PFSK-1 (cell line): Measurements from ENCODE around the gene UBAC2.

Experiments used
- FOXP2 ChIP-seq: optimal IDR thresholded peaks from 2 replicates; pipeline ENCODE3; 2011; ENCODE audit warnings: borderline replicate concordance, control low read depth, inconsistent platforms; ENCODE audit not compliant: insufficient read depth; ENCODE audit errors: extremely low read length, extremely low read depth
- POLR2AphosphoS5 ChIP-seq: IDR thresholded peaks from 2 replicates; pipeline ENCODE4 v1.6.1; 2012; ENCODE audit warnings: low read depth, mild to moderate bottlenecking, control low read depth, low read length, moderate library complexity
- SIN3A ChIP-seq: IDR thresholded peaks from 2 replicates; pipeline ENCODE4 v1.6.1; 2012; ENCODE audit warnings: mild to moderate bottlenecking, low read length, moderate library complexity, borderline replicate concordance; ENCODE audit not compliant: insufficient read depth
- TAF1 ChIP-seq: IDR thresholded peaks from 2 replicates; pipeline ENCODE4 v1.6.1; 2012; ENCODE audit warnings: low read length, control low read depth, borderline replicate concordance; ENCODE audit not compliant: insufficient read depth
- TF ChIP-seq, protein P1 (sequence below), 2 experiments: IDR thresholded peaks; 2 replicates each; pipeline versions ENCODE4 v1.6.1 to v1.8.0; 2011 to 2012; ENCODE audit warnings: low read depth in 2 of 2, low read length in 2 of 2, control low read depth in 1 of 2, inconsistent platforms in 1 of 2, mild to moderate bottlenecking in 1 of 2, moderate library complexity in 1 of 2; ENCODE audit not compliant: insufficient read depth in 1 of 2

DNA sequence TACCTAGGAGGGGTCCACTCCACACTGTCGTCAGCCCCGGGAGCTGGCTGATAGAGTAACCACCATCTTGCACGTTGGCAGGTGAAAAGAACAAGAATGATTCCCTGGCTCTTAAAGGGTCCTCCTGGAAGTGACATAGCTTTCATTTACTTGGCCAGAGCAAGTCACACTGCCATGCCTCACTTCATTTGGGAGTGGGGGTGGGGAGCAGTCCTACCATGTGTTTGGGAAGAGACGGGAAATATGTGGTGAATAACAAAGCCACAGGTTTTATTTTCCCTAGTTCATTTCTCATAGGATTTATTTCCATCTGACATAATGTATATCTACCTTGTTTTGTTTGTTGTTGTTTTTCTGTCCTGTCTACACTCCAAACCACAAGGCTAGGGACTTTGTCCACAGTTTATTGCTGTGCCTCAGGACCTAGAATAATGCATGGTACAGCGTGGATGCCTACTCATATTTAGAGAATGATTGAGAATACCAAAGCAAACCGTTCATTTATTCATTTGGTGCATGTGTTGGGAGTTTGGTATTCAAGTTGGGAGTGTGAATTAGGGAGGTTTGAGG, 26.8 kb downstream of the UBAC2 start:
- no peak for TF ChIP-seq POLR2AphosphoS5
- TF ChIP-seq, protein P1, sequence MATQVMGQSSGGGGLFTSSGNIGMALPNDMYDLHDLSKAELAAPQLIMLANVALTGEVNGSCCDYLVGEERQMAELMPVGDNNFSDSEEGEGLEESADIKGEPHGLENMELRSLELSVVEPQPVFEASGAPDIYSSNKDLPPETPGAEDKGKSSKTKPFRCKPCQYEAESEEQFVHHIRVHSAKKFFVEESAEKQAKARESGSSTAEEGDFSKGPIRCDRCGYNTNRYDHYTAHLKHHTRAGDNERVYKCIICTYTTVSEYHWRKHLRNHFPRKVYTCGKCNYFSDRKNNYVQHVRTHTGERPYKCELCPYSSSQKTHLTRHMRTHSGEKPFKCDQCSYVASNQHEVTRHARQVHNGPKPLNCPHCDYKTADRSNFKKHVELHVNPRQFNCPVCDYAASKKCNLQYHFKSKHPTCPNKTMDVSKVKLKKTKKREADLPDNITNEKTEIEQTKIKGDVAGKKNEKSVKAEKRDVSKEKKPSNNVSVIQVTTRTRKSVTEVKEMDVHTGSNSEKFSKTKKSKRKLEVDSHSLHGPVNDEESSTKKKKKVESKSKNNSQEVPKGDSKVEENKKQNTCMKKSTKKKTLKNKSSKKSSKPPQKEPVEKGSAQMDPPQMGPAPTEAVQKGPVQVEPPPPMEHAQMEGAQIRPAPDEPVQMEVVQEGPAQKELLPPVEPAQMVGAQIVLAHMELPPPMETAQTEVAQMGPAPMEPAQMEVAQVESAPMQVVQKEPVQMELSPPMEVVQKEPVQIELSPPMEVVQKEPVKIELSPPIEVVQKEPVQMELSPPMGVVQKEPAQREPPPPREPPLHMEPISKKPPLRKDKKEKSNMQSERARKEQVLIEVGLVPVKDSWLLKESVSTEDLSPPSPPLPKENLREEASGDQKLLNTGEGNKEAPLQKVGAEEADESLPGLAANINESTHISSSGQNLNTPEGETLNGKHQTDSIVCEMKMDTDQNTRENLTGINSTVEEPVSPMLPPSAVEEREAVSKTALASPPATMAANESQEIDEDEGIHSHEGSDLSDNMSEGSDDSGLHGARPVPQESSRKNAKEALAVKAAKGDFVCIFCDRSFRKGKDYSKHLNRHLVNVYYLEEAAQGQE (IDR thresholded peaks at IDR 0.05; ENCODE audit: insufficient read depth in 1 of 2, low read depth in 2 of 2, low read length in 2 of 2), result no peak
- TF ChIP-seq TAF1, result no peak
- TF ChIP-seq FOXP2, result no peak
- TF ChIP-seq SIN3A, result no peak
